ENCODE measurements around the gene DDR1.

The DDR1 gene

DNA sequence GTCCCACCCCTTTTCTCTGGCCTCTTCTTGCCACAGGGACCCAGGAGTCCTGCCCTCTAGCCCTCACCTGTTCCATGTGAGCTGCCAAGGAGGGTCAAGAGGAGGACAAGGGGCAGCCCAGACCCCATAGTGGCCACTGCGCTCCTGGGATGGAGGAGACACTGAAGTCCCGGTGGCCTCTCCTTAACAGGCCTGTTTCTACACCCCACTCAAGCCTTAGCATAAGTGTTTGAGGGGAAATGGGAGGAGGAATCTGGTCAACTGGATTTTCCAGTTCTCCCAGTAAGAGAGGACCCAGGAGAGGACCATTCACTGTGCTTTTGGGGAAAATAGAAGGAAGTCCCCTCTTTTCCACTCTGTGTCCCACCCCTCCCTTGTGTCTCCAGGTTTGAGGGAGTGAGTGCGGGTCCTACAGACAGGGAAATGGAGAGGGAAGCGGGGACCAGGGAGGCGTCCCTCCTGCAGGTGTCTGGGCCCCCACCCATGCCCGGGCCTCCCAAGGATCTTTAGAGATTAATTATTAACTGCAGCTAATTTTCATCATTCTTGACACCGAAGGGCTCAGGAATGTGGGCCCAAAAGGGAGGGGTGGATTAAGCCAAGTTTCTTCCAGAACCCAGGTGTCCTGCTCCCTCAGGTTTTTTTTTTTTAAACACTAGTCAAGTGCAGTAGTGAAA, 47.8 kb downstream of the DDR1 start, which contains the start of gene SFTA2:
Gene SFTA2, minus strand, starts transcription at position 202 of the 677 bp plus-strand sequence. Its CDS starts 74 bp downstream, at position 128.
- TF ChIP-seq CTCF (IDR thresholded peaks at IDR 0.05; ENCODE audit: low read depth, low read length, missing control alignments): no peak
- DNase-seq (ENCODE audit: extremely low read depth, low read depth): no peak
- H3K4me3 ChIP-seq (replicated peaks; ENCODE audit: low read depth, low read length): no peak within 1 kb of the TSS

DNA sequence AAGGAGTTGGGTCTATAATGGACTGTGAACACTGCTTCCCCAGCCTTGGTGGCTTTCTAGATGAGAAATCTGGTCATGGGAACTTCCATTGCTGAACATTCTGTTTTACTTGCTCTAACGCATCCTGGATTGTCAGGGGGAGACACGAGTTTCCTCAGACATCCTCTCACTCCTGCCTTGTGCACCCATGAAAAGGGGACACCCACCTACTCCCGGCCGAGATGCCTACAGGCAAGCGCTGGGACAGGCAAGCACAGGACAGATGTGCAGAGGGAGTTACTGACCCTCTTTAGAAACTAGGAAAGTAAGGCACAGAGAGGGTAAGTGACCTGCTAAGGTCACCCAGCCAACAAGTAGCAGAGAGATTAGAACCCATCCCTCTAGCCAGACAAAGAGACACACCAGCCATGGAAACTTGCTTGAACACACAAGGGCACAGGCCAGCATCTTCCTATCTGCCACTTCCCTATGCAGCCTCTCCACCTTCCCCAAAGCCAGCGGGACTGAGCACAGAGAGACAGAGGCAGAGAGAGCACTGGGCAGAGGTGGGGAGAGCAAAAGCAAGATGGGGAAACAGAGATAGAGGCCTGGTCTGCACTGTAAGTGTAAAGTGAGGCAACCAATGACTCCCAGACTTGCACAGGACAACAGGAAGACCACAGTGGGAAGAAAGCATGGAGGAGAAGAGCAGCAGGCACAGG, 48.5 kb downstream of the DDR1 start:
- no peak for DNase-seq (ENCODE audit: extremely low read depth, low read depth)
- no peak overlapping the region for H3K4me3 ChIP-seq (replicated peaks; ENCODE audit: low read depth, low read length)
- no peak for TF ChIP-seq CTCF (IDR thresholded peaks at IDR 0.05; ENCODE audit: low read depth, low read length, missing control alignments)

- no peak for DNase-seq (ENCODE audit: extremely low read depth, low read depth)
- H3K4me3 ChIP-seq (replicated peaks; ENCODE audit: low read depth, low read length): no peak overlapping the region
- TF ChIP-seq CTCF (IDR thresholded peaks at IDR 0.05; ENCODE audit: low read depth, low read length, missing control alignments): no peak
Observed at GRCh38 chr6:30935018-30935417, 50.7 kb downstream of the DDR1 start.

DNA sequence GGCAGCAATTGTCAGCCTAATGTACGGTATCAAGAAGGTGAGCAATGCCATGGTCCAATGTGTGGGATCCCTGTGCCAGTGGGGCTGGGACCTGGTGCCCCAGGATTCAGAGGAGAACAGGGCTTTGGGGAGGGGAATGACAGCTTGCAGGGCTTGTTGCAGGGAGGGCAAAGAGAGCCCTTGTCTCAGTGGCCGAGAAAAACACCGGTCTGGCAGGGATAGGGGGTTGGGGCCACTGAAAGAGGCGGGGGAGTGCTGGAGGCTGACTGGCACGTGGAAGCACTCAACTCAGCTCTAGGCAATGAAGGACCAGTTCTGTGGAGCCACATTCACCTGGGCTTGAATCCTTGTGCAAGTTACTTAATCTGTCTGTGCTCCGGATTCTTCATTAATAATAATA, 52.9 kb downstream of the DDR1 start:
- DNase-seq (ENCODE audit: extremely low read depth, low read depth): no peak
- no peak for TF ChIP-seq CTCF (IDR thresholded peaks at IDR 0.05; ENCODE audit: low read depth, low read length, missing control alignments)
- H3K4me3 ChIP-seq (replicated peaks; ENCODE audit: low read depth, low read length): no peak overlapping the region

- no peak for DNase-seq (ENCODE audit: extremely low read depth, low read depth)
- no peak for TF ChIP-seq CTCF (IDR thresholded peaks at IDR 0.05; ENCODE audit: low read depth, low read length, missing control alignments)
- H3K4me3 ChIP-seq (replicated peaks; ENCODE audit: low read depth, low read length): no peak overlapping the region
Observed at GRCh38 chr6:30938730-30939129, 54.4 kb downstream of the DDR1 start.

DNA sequence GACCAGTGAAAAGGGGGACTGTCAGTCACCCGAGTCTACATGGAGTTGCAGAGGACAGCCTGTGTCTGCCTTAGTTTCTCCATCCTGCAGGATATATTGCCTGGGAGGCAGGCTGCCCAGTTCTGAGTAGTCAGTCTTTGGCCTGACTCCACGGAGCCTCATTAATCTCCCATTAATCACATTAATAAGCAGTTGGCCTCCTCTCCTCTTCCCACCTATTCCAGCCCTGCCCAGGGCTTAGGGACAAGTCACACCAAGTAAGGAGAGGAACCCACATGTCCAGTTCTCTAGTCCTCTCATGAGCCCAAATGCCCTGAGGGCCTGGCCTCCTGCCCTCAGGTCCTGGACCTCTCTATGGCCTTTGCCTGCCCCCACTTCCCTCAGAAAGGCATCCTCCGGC, 55.2 kb downstream of the DDR1 start:
- DNase-seq (ENCODE audit: extremely low read depth, low read depth): no peak
- TF ChIP-seq CTCF (IDR thresholded peaks at IDR 0.05; ENCODE audit: low read depth, low read length, missing control alignments): no peak
- H3K4me3 ChIP-seq (replicated peaks; ENCODE audit: low read depth, low read length): no peak overlapping the region
